GM12873 (cell line): ENCODE measurements around the gene TBCD.

Source experiments
- CTCF ChIP-seq: IDR thresholded peaks from 2 replicates; pipeline ENCODE4 v1.5.1; 2012; ENCODE audit warnings: low read depth, mild to moderate bottlenecking, moderate library complexity, low read length, control low read depth; ENCODE audit not compliant: insufficient read depth; ENCODE audit errors: missing control alignments

The TBCD gene

GRCh38 chr17:82788206-82789001 lies 36.5 kb downstream of the TBCD start:
- TF ChIP-seq CTCF = no peak

GRCh38 chr17:82789051-82789592 lies 37.3 kb downstream of the TBCD start:
- no peak for TF ChIP-seq CTCF

GRCh38 chr17:82789806-82790205 lies 37.9 kb downstream of the TBCD start:
- TF ChIP-seq CTCF = no peak

GRCh38 chr17:82790391-82790790 lies 38.5 kb downstream of the TBCD start:
- TF ChIP-seq CTCF = no peak

GRCh38 chr17:82791532-82791931 lies 39.7 kb downstream of the TBCD start:
- TF ChIP-seq CTCF = no peak

- TF ChIP-seq CTCF = no peak
Observed at GRCh38 chr17:82793974-82794630, 42.2 kb downstream of the TBCD start.

- no peak for TF ChIP-seq CTCF
Observed at GRCh38 chr17:82794781-82795482, 43.1 kb downstream of the TBCD start.
